ENCODE measurements around the gene UMAD1. TPM values are rescaled to one million over a fixed set of nuclear protein-coding genes. Genes with fewer than 3 reads are reported as not detected.
A peak's percentile ranks its signal among the peaks of the same experiment; 100 is the strongest.

UMAD1 gene
- total and polyA plus RNA-seq, 2 of the 13 experiments (the other 11 are each of a cell fraction or from before 2014, with no cell fraction given), result 16.8 to 17.6 TPM

DNA sequence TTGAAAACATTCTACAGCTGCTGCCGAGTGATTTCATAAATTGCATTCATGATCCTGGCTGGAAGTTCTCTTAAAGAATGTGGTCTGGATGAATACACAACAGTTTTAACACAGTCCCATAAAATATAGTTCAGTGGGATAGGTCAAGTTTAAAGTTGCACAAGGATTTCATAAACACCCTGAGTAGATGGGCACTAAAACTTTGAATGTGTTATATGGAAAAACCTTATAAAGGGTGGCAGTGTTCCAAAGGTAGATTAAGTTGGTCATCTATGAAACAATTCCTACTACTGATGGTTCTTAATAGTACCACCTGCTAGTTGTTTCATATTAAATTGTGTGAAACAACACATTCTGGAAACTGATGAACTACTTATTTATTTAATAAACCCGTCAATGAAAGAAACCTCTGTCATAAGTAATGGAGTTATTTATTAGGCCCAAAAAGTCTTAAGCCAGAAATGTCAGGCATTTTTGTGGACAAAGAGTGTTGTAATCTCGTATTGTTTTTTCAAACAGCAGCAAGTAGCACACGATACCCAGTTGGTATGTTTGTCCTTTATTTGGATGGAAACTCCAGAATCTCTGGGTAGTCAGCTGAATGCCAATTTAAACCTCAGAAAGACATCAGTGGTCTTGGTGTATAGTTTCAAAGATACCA lies 92.2 kb downstream of the UMAD1 start:
- no peaks in the 10 kb centered on the region for H3K27me3 ChIP-seq (ENCODE audit: control insufficient read depth in 1 of 2, insufficient read depth in 2 of 2, low read length in 2 of 2)
- no TSS peak for BruUV-seq (replicated peaks)
- WGBS (ENCODE audit: low lambda C conversion rate), result 50% methylated on average over 4 of the region's 4 CpGs
- H3K36me3 ChIP-seq (replicated peaks in 1 of 2; ENCODE audit: control insufficient read depth in 1 of 2, insufficient read depth in 2 of 2, low read length in 2 of 2), result no peaks in the 10 kb centered on the region
- H3K79me2 ChIP-seq (ENCODE audit: insufficient read depth, low read length), result no peaks in the 10 kb centered on the region
- no peak overlapping the region for H3K4me2 ChIP-seq (ENCODE audit: low read depth, low read length)
- no peak overlapping the region for H3K9ac ChIP-seq (ENCODE audit: insufficient read depth, low read depth, low read length)
- intact Hi-C loops (cut with micrococcal nuclease; ENCODE audit: unreplicated experiment) (no loop called here), in situ Hi-C loops (cut with HindIII; ENCODE audit: extremely low pct_ligation_motif_present, low pct_unique_long_range_greater_than_20kb) (no loop called here)
- peak; percentile 70 for DNase-seq (ENCODE audit: low spot score)
- H3K9me3 ChIP-seq (ENCODE audit: low read length), result no peaks in the 10 kb centered on the region
- ATAC-seq, result no peak; the same call in 2 of the 3 replicates
- peaks cover 60% of the 10 kb centered on the region for H3K4me1 ChIP-seq (ENCODE audit: insufficient read depth, low read length)
- ChIA-PET POLR2A (interaction anchor here (0.9 kb wide), 1 partner anchor 36 kb away, joined by 3 read pairs; no protein-coding TSS in a partner anchor), CTCF (ENCODE audit: low intra/inter-chr PET ratio, low total read pairs) (no interaction called here)
- H2AFZ ChIP-seq (ENCODE audit: low read length), result no peak overlapping the region
- peak; percentile 83 for FAIRE-seq
- peak overlapping the region; percentile 59 for H3K27ac ChIP-seq (ENCODE audit: extremely low read length, insufficient read depth, low read length)
- H4K20me1 ChIP-seq (ENCODE audit: insufficient read depth, low read length), result no peaks in the 10 kb centered on the region
- H3K4me3 ChIP-seq (replicated peaks in 1 of 3; ENCODE audit: insufficient read depth in 1 of 3, low read depth in 2 of 3, low read length in 3 of 3), result no peak overlapping the region
- TF ChIP-seq PTBP1 (IDR thresholded peaks at IDR 0.05; ENCODE audit: low read depth, low read length, poor library complexity, severe bottlenecking), result no peak
- TF ChIP-seq, protein P1, sequence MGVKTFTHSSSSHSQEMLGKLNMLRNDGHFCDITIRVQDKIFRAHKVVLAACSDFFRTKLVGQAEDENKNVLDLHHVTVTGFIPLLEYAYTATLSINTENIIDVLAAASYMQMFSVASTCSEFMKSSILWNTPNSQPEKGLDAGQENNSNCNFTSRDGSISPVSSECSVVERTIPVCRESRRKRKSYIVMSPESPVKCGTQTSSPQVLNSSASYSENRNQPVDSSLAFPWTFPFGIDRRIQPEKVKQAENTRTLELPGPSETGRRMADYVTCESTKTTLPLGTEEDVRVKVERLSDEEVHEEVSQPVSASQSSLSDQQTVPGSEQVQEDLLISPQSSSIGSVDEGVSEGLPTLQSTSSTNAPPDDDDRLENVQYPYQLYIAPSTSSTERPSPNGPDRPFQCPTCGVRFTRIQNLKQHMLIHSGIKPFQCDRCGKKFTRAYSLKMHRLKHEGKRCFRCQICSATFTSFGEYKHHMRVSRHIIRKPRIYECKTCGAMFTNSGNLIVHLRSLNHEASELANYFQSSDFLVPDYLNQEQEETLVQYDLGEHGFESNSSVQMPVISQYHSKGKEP (CRISPR knock-in tag; IDR thresholded peaks at IDR 0.05), result no peak
- no peak for TF ChIP-seq ZNF644 (CRISPR knock-in tag; IDR thresholded peaks at IDR 0.05; ENCODE audit: low read depth)
- TF ChIP-seq, protein P2, sequence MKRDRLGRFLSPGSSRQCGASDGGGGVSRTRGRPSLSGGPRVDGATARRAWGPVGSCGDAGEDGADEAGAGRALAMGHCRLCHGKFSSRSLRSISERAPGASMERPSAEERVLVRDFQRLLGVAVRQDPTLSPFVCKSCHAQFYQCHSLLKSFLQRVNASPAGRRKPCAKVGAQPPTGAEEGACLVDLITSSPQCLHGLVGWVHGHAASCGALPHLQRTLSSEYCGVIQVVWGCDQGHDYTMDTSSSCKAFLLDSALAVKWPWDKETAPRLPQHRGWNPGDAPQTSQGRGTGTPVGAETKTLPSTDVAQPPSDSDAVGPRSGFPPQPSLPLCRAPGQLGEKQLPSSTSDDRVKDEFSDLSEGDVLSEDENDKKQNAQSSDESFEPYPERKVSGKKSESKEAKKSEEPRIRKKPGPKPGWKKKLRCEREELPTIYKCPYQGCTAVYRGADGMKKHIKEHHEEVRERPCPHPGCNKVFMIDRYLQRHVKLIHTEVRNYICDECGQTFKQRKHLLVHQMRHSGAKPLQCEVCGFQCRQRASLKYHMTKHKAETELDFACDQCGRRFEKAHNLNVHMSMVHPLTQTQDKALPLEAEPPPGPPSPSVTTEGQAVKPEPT (CRISPR knock-in tag; IDR thresholded peaks at IDR 0.05; ENCODE audit: low read depth), result no peak
- TF ChIP-seq MIXL1 (CRISPR knock-in tag; IDR thresholded peaks at IDR 0.05), result 0 out of 2 replicates have a peak, but pooled peaks have one; percentile 11
- TF ChIP-seq ZNF30 (CRISPR knock-in tag; IDR thresholded peaks at IDR 0.05), result no peak
- TF ChIP-seq, protein P3, sequence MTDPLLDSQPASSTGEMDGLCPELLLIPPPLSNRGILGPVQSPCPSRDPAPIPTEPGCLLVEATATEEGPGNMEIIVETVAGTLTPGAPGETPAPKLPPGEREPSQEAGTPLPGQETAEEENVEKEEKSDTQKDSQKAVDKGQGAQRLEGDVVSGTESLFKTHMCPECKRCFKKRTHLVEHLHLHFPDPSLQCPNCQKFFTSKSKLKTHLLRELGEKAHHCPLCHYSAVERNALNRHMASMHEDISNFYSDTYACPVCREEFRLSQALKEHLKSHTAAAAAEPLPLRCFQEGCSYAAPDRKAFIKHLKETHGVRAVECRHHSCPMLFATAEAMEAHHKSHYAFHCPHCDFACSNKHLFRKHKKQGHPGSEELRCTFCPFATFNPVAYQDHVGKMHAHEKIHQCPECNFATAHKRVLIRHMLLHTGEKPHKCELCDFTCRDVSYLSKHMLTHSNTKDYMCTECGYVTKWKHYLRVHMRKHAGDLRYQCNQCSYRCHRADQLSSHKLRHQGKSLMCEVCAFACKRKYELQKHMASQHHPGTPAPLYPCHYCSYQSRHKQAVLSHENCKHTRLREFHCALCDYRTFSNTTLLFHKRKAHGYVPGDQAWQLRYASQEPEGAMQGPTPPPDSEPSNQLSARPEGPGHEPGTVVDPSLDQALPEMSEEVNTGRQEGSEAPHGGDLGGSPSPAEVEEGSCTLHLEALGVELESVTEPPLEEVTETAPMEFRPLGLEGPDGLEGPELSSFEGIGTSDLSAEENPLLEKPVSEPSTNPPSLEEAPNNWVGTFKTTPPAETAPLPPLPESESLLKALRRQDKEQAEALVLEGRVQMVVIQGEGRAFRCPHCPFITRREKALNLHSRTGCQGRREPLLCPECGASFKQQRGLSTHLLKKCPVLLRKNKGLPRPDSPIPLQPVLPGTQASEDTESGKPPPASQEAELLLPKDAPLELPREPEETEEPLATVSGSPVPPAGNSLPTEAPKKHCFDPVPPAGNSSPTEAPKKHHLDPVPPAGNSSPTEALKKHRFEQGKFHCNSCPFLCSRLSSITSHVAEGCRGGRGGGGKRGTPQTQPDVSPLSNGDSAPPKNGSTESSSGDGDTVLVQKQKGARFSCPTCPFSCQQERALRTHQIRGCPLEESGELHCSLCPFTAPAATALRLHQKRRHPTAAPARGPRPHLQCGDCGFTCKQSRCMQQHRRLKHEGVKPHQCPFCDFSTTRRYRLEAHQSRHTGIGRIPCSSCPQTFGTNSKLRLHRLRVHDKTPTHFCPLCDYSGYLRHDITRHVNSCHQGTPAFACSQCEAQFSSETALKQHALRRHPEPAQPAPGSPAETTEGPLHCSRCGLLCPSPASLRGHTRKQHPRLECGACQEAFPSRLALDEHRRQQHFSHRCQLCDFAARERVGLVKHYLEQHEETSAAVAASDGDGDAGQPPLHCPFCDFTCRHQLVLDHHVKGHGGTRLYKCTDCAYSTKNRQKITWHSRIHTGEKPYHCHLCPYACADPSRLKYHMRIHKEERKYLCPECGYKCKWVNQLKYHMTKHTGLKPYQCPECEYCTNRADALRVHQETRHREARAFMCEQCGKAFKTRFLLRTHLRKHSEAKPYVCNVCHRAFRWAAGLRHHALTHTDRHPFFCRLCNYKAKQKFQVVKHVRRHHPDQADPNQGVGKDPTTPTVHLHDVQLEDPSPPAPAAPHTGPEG (CRISPR knock-in tag; IDR thresholded peaks at IDR 0.05), result no peak
- 0 out of 2 replicates have a peak, but pooled peaks have one; percentile 2 for TF ChIP-seq BCL6 (CRISPR knock-in tag; IDR thresholded peaks at IDR 0.05)
- TF ChIP-seq SOX5 (CRISPR knock-in tag; IDR thresholded peaks at IDR 0.05; ENCODE audit: borderline replicate concordance), result peak; percentile 87
- no peak for TF ChIP-seq POLR2A (IDR thresholded peaks at IDR 0.05; ENCODE audit: insufficient read depth in 1 of 2, low read depth in 2 of 2, low read length in 2 of 2)
- peak; percentile 30; the same call in 1 of the 2 replicates for TF ChIP-seq NCOA2 (CRISPR knock-in tag; IDR thresholded peaks at IDR 0.05)
